ENCODE measurements around the gene KLHL29.

- TF ChIP-seq CTCF (IDR thresholded peaks at IDR 0.05; ENCODE audit: borderline replicate concordance, extremely low read depth, low read length, poor library complexity, severe bottlenecking) (no peak), EZH2 (IDR thresholded peaks at IDR 0.05; ENCODE audit: borderline replicate concordance, low read depth, low read length, severe bottlenecking) (no peak)
Observed at GRCh38 chr2:23642516-23642915, 257.5 kb downstream of the KLHL29 start.

Measured in DND-41 (cell line).